Muscle of arm (tissue), 12 donors: ENCODE data around the gene ZBTB11. TPM values are rescaled to one million over a fixed set of nuclear protein-coding genes. Genes with fewer than 3 reads are reported as not detected.
"Not testable (repeated sequence)": the region's sequence is repeated elsewhere in the genome, so short reads cannot be mapped to it uniquely, and the experiment has no call there.

ENCODE experiments used
- DNase-seq: peaks from one replicate; pipeline ENCODE4 v3.0.0-alpha.2; 2013
- polyA plus RNA-seq, 12 donors: library from polyadenylated mRNA; unstranded; fragments of 120-200 nt; gene quantifications; one replicate each; pipeline ENCODE4 v1.2.1, GENCODE V29; 2013; ENCODE audit not compliant: insufficient read length in 12 of 12

Gene ZBTB11
- polyA plus RNA-seq, 12 donors = 12.7 to 21.4 (median 16.9) TPM; not detected in 1

- DNase-seq = no peak
Observed at GRCh38 chr3:101618726-101619125, 58.2 kb downstream of the ZBTB11 start.

GRCh38 chr3:101617478-101617877 is 59.5 kb downstream of the ZBTB11 start:
- no peak for DNase-seq

GRCh38 chr3:101615525-101615924 is 61.4 kb downstream of the ZBTB11 start:
- DNase-seq = no peak

- DNase-seq = not testable (repeated sequence)
Observed at GRCh38 chr3:101613014-101613413, 63.9 kb downstream of the ZBTB11 start.

- no peak for DNase-seq
Observed at GRCh38 chr3:101611023-101611422, 65.9 kb downstream of the ZBTB11 start.

GRCh38 chr3:101605398-101605797 is 71.5 kb downstream of the ZBTB11 start:
- DNase-seq = not testable (repeated sequence)

GRCh38 chr3:101603184-101603583 is 73.7 kb downstream of the ZBTB11 start:
- DNase-seq = no peak

GRCh38 chr3:101602731-101603130 is 74.2 kb downstream of the ZBTB11 start:
- no peak for DNase-seq

Other genes starting within 250 kb of the ZBTB11 start
- 10 to 100 TPM in 11 of 12 donors, not detected in 1; 30.4 to 69.2 (median 46.7) TPM for gene SENP7, start 163.9 kb downstream of the ZBTB11 start, polyA plus RNA-seq
- gene TRMT10C, start 115.3 kb downstream of the ZBTB11 start, polyA plus RNA-seq = 10 to 100 TPM in 11 of 12 donors, not detected in 1; 21.6 to 30.1 (median 25.8) TPM
- 100 to 1,000 TPM in 11 of 12 donors, not detected in 1; 106 to 191 (median 153) TPM for gene PCNP, start 103.0 kb downstream of the ZBTB11 start, polyA plus RNA-seq
- 1,000 to 10,000 TPM in 11 of 12 donors, not detected in 1; 1,395 to 2,158 (median 1,860) TPM for gene RPL24, start 9.6 kb upstream of the ZBTB11 start, polyA plus RNA-seq
- 10 to 100 TPM in 11 of 12 donors, not detected in 1; 11.5 to 19.5 (median 14.5) TPM for gene CEP97, start 47.5 kb upstream of the ZBTB11 start, polyA plus RNA-seq
- 10 to 100 TPM in 11 of 12 donors, not detected in 1; 13.5 to 27.3 (median 21.2) TPM for gene NXPE3, start 102.1 kb upstream of the ZBTB11 start, polyA plus RNA-seq
- gene NFKBIZ, start 172.4 kb upstream of the ZBTB11 start, polyA plus RNA-seq = 10 to 100 TPM in 3 of 12 donors, 1 to 10 TPM in 8, not detected in 1; 2.0 to 24.3 (median 5.0) TPM